Coronary artery (tissue), 2 donors: ENCODE results near the gene LMAN1L.

Source experiments
- DNase-seq: peaks from one replicate; pipeline ENCODE4 v3.0.0-alpha.2; 2017; ENCODE audit warnings: low spot score
- H3K27ac ChIP-seq, 2 donors: fragments of 200-600 bp; sonication (generic); one replicate each; pipeline ENCODE4 v1.5.1; 2016 to 2019
- H3K4me3 ChIP-seq: fragments of 200-600 bp; sonication (generic); 2 replicates; pipeline ENCODE4 v1.5.1; 2016; ENCODE audit warnings: mild to moderate bottlenecking, moderate library complexity
- CTCF ChIP-seq: fragments of 200-600 bp; sonication (generic); IDR thresholded peaks from one replicate; pipeline ENCODE4 v1.5.1; 2019; ENCODE audit warnings: antibody characterized with exemption

LMAN1L gene

DNA sequence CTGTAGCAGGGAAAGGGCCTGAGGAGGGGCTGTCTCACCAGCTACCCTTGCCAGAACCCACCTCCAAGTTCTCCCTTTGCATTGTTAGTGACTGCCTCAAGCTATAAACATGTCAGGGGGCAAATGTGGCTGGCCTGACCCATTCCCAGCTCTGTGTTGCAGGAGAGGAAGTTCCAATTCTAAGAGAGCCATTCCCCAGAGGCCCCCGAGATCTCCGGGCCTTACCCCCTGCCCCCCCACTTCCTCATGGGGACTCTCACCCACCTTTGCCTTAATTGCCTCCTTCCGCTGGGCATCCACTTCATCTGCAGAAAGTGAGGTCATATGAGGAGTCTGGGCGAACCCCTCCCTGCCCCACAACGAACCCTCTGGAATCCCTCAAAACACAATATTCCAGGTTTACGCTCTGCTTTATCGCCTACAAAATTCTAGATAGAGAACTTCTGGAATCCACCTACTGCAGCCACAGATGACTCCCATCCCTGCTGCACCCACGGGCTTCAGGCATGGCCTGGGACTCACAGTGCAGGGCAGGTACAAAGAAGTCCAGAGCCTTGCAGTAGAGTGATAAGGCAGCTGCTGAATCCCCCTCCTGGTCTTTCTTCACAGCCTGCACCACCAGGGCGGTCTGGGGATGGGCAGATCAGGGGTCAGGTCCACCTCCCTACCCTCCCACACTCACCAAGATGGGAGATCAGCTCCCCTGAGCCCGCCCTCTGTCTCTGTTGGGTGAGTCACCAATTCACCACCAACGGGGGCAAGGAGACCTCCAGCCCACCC is 26.3 kb downstream of the LMAN1L start:
- no peak overlapping the region for H3K27ac ChIP-seq
- no peak overlapping the region for H3K4me3 ChIP-seq
- no peak for DNase-seq
- TF ChIP-seq CTCF = no peak

GRCh38 chr15:74839526-74840395 is 27.1 kb downstream of the LMAN1L start:
- no peak for DNase-seq
- no peak for TF ChIP-seq CTCF
- no peak overlapping the region for H3K27ac ChIP-seq
- H3K4me3 ChIP-seq = no peak overlapping the region

GRCh38 chr15:74840851-74841775 is 28.5 kb downstream of the LMAN1L start:
- Histone ChIP-seq H3K4me3 (no peak overlapping the region), H3K27ac (no peak overlapping the region)
- TF ChIP-seq CTCF = no peak
- DNase-seq = no peak

DNA sequence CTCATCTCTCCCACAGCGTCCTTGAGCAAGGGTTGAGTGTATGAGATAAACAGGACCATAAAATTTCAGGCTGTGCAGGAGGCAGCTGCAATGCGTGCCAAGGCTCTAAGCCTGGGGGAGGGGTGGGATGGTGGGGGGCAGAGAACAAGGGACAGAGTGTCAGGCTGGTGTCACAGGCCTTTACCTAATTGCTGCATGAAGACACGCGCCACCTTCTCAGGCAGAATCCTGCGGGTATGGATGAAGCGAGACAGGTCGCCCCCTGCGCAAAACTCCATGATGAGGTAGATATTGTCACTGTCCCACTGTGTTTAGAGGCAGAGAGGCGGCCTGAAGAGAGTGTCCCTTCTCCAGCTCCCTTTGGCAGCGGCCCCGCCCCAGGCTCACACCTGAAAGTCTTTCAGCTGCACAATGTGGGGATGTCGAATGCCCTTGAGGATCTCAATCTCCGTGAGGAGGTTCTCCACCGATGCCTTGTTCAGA is 29.3 kb downstream of the LMAN1L start:
- H3K27ac ChIP-seq = peak overlapping the region in 1 of 2 donors; percentile 92
- DNase-seq = no peak
- peak overlapping the region; percentile 100 for H3K4me3 ChIP-seq
- TF ChIP-seq CTCF = no peak

GRCh38 chr15:74842581-74843444 is 30.2 kb downstream of the LMAN1L start, which contains the start of gene ULK3:
Gene ULK3 (minus strand): TSS chr15:74843156. CDS start chr15:74843105, 51 bp downstream.
- peak within 1 kb of the TSS; percentile 58 to 92 for H3K27ac ChIP-seq
- TF ChIP-seq CTCF = peak; percentile 73
- DNase-seq = peak; percentile 92
- peak within 1 kb of the TSS; percentile 100 for H3K4me3 ChIP-seq

- Histone ChIP-seq H3K27ac (peak overlapping the region; percentile 58 to 92), H3K4me3 (peak overlapping the region; percentile 100)
- DNase-seq = no peak
- TF ChIP-seq CTCF = no peak
Observed at GRCh38 chr15:74843445-74843828, 30.8 kb downstream of the LMAN1L start.
